ENCODE data around the gene FADS3.
A peak's percentile ranks its signal among the peaks of the same experiment; 100 is the strongest.

DNA sequence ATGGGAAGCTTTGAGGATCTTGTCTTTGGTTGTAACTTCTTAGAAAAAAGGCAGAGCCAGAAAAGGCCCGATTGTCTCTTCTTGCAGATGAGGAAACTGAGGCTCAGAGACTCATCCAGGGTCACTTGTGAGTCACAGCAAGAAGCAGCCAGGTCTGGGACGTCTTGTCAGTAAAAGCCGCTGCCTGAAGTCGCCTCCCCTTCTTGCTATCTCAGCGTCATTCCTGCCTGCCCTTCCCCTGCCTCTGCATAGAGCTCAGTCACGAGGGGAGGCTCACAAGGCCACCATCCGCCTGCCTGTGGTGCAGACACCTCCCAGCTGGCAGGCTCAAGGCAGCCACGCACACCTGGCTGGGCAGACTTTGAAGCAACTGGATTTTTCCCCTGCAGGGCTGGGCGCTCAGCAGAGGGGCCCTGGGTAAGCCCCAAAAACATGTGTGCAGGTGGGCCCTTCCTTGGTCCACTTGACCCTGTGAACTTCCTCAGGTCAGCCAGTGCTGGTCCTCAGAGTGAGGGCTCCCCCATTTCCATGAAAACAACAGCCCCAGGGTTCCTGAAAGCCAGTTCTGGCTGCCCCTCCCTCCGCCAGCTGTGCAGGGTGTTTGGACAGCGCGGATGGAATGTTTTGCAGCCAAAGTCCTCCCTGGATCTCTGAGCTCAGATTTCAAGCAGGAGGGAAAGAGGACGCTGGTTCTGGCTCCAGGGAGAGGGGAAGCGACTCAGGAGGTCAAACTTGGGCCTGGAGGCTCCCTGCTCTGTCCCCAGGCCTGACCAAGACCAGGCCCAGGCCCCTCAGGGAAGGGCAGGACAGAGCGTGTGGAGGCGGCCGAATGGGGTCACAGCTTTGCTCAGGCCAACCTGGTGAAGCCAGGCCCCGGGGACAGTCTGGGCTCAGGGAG is 32.1 kb upstream of the FADS3 start:
- TF ChIP-seq HSF4 (CRISPR knock-in tag; IDR thresholded peaks at IDR 0.05; ENCODE audit: borderline replicate concordance) = no peak
- TF ChIP-seq TBL1XR1 (IDR thresholded peaks at IDR 0.05; ENCODE audit: low read length in 2 of 2) = no peak
- no peak for TF ChIP-seq IRF2 (CRISPR knock-in tag; IDR thresholded peaks at IDR 0.05)
- TF ChIP-seq SP1 (CRISPR knock-in tag; IDR thresholded peaks at IDR 0.05) = no peak
- no peak for TF ChIP-seq ETS2 (tag; IDR thresholded peaks at IDR 0.05; ENCODE audit: borderline replicate concordance, poor library complexity, severe bottlenecking)
- TF ChIP-seq TCF7 (IDR thresholded peaks at IDR 0.05; ENCODE audit: borderline replicate concordance) = no peak
- no peak for TF ChIP-seq IFI16 (CRISPR knock-in tag; IDR thresholded peaks at IDR 0.05)
- TF ChIP-seq HIVEP1 (CRISPR knock-in tag; IDR thresholded peaks at IDR 0.05) = no peak
- TF ChIP-seq, protein P1, sequence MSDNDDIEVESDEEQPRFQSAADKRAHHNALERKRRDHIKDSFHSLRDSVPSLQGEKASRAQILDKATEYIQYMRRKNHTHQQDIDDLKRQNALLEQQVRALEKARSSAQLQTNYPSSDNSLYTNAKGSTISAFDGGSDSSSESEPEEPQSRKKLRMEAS (CRISPR knock-in tag; IDR thresholded peaks at IDR 0.05) = peak; percentile 67
- no peak for TF ChIP-seq JUN (IDR thresholded peaks at IDR 0.05; ENCODE audit: borderline replicate concordance, low read depth, low read length)
- no peak for TF ChIP-seq JUN (CRISPR knock-in tag; IDR thresholded peaks at IDR 0.05; ENCODE audit: borderline replicate concordance)

Data from K562 (cell line).